Astrocyte (in vitro differentiated cells and primary cell): ENCODE results near the gene NDUFS2. TPM values are rescaled to one million over a fixed set of nuclear protein-coding genes. Genes with fewer than 3 reads are reported as not detected.
A peak's percentile ranks its signal among the peaks of the same experiment; 100 is the strongest.

ENCODE experiments used
- DNase-seq: peaks from one replicate; pipeline ENCODE4 v3.0.0-alpha.2; 2010; ENCODE audit warnings: low read depth
- FAIRE-seq: peaks from 2 replicates; lab custom pipeline; 2011; peaks lifted over from hg19 to GRCh38; lab: Jason Lieb, UNC
- H2AFZ ChIP-seq: 2 replicates; pipeline ENCODE4 v1.6.0; 2012; ENCODE audit warnings: low read depth, low read length, inconsistent platforms
- H3K27ac ChIP-seq: 2 replicates; pipeline ENCODE4 v1.5.1; 2011; ENCODE audit warnings: low read depth, low read length, inconsistent platforms
- H3K27me3 ChIP-seq: 2 replicates; pipeline ENCODE4 v1.6.0; 2011; ENCODE audit warnings: low read length, inconsistent platforms; ENCODE audit not compliant: insufficient read depth
- H3K36me3 ChIP-seq: 2 replicates; pipeline ENCODE4 v1.5.1; 2011; ENCODE audit warnings: low read length, inconsistent platforms; ENCODE audit not compliant: insufficient read depth
- H3K4me1 ChIP-seq: 2 replicates; pipeline ENCODE4 v1.5.1; 2011; ENCODE audit warnings: low read length, inconsistent platforms; ENCODE audit not compliant: insufficient read depth
- H3K4me2 ChIP-seq: 2 replicates; pipeline ENCODE4 v1.6.0; 2012; ENCODE audit warnings: low read length, inconsistent platforms
- H3K4me3 ChIP-seq: 2 replicates; pipeline ENCODE4 v1.5.1; 2011; ENCODE audit warnings: low read depth, mild to moderate bottlenecking, low read length, inconsistent platforms; ENCODE audit not compliant: insufficient read depth
- H3K79me2 ChIP-seq: 2 replicates; pipeline ENCODE4 v1.6.0; 2012; ENCODE audit warnings: mild to moderate bottlenecking, low read length, inconsistent platforms; ENCODE audit not compliant: insufficient read depth
- H3K9ac ChIP-seq: 2 replicates; pipeline ENCODE4 v1.6.0; 2012; ENCODE audit warnings: mild to moderate bottlenecking, low read length, inconsistent platforms
- H3K9me3 ChIP-seq: 2 replicates; pipeline ENCODE4 v1.5.1; 2012; ENCODE audit warnings: low read depth, mild to moderate bottlenecking, low read length, inconsistent platforms; ENCODE audit not compliant: insufficient read depth
- H4K20me1 ChIP-seq: 2 replicates; pipeline ENCODE4 v1.6.0; 2012; ENCODE audit warnings: low read length, inconsistent platforms; ENCODE audit not compliant: insufficient read depth
- H3K27ac Mint-ChIP-seq: one replicate; pipeline ENCODE4 v1.8.0; 2021; ENCODE audit warnings: mild to moderate bottlenecking, mixed read lengths; ENCODE audit not compliant: unreplicated experiment
- H3K27me3 Mint-ChIP-seq: one replicate; pipeline ENCODE4 v1.8.0; 2021; ENCODE audit warnings: low read depth, mixed read lengths; ENCODE audit not compliant: unreplicated experiment
- H3K36me3 Mint-ChIP-seq: one replicate; pipeline ENCODE4 v1.8.0; 2021; ENCODE audit warnings: low read depth, mixed read lengths; ENCODE audit not compliant: unreplicated experiment
- H3K4me1 Mint-ChIP-seq: one replicate; pipeline ENCODE4 v1.8.0; 2021; ENCODE audit warnings: low read depth, mixed read lengths; ENCODE audit not compliant: unreplicated experiment
- H3K4me3 Mint-ChIP-seq: one replicate; pipeline ENCODE4 v1.8.0; 2021; ENCODE audit warnings: mild to moderate bottlenecking, moderate library complexity, mixed read lengths; ENCODE audit not compliant: unreplicated experiment
- H3K9me3 Mint-ChIP-seq: one replicate; pipeline ENCODE4 v1.8.0; 2021; ENCODE audit warnings: mild to moderate bottlenecking, mixed read lengths; ENCODE audit not compliant: unreplicated experiment
- CTCF ChIP-seq: IDR thresholded peaks from 2 replicates; pipeline ENCODE4 v1.5.1; 2011; ENCODE audit warnings: low read depth, mild to moderate bottlenecking, inconsistent platforms, low read length, moderate library complexity; ENCODE audit not compliant: insufficient read depth
- EZH2 ChIP-seq: IDR thresholded peaks from 2 replicates; pipeline ENCODE4 v1.6.1; 2012; ENCODE audit warnings: mild to moderate bottlenecking, low read length, inconsistent platforms; ENCODE audit not compliant: insufficient read depth
- total RNA-seq: library from RNA; stranded (reverse); gene quantifications from 2 replicates; pipeline ENCODE4 v1.2.1, GENCODE V29; 2021

Gene NDUFS2
- total RNA-seq, 1 donor from 2014 or later, result 59.9 TPM

GRCh38 chr1:161238039-161238473 lies 35.9 kb downstream of the NDUFS2 start, which contains the start of gene NR1I3:
TSS of gene NR1I3 (minus strand) at chr1:161238203. CDS start at chr1:161236565, 1,638 bp downstream.
- H3K27me3 Mint-ChIP-seq, result peaks cover 2% of the 10 kb centered on the region
- Histone ChIP-seq H3K4me3 (no peak within 1 kb of the TSS), H3K27ac (no peak within 1 kb of the TSS), H3K9me3 (no peaks in the 10 kb centered on the region), H3K79me2 (no peaks in the 10 kb centered on the region), H2AFZ (no peak within 1 kb of the TSS), H4K20me1 (no peaks in the 10 kb centered on the region), H3K4me2 (no peak within 1 kb of the TSS), H3K4me1 (no peaks in the 10 kb centered on the region), H3K36me3 (no peaks in the 10 kb centered on the region), H3K27me3 (peaks cover 6% of the 10 kb centered on the region), H3K9ac (no peak within 1 kb of the TSS)
- no peaks in the 10 kb centered on the region for H3K36me3 Mint-ChIP-seq
- no peak for TF ChIP-seq EZH2
- no peak for TF ChIP-seq CTCF
- H3K4me3 Mint-ChIP-seq, result no peak within 1 kb of the TSS
- peaks cover 4% of the 10 kb centered on the region for H3K9me3 Mint-ChIP-seq
- FAIRE-seq, result peak; percentile 13
- no peak within 1 kb of the TSS for H3K27ac Mint-ChIP-seq
- peaks cover 17% of the 10 kb centered on the region for H3K4me1 Mint-ChIP-seq
- DNase-seq, result no peak

GRCh38 chr1:161241682-161242081 lies 39.5 kb downstream of the NDUFS2 start:
- H3K4me3 ChIP-seq, result no peak overlapping the region
- no peaks in the 10 kb centered on the region for H3K36me3 ChIP-seq
- H3K27ac ChIP-seq, result no peak overlapping the region
- no peak for TF ChIP-seq EZH2
- TF ChIP-seq CTCF, result no peak
- DNase-seq, result no peak
- H4K20me1 ChIP-seq, result no peaks in the 10 kb centered on the region
- no peak for FAIRE-seq
- H3K36me3 Mint-ChIP-seq, result no peaks in the 10 kb centered on the region
- H3K79me2 ChIP-seq, result no peaks in the 10 kb centered on the region
- H3K27ac Mint-ChIP-seq, result no peak overlapping the region
- no peaks in the 10 kb centered on the region for H3K4me1 ChIP-seq
- H3K4me3 Mint-ChIP-seq, result no peak overlapping the region
- no peaks in the 10 kb centered on the region for H3K27me3 Mint-ChIP-seq
- H3K27me3 ChIP-seq, result no peaks in the 10 kb centered on the region
- H2AFZ ChIP-seq, result no peak overlapping the region
- no peak overlapping the region for H3K4me2 ChIP-seq
- H3K9me3 Mint-ChIP-seq, result peaks cover 4% of the 10 kb centered on the region
- no peak overlapping the region for H3K9ac ChIP-seq
- H3K9me3 ChIP-seq, result no peaks in the 10 kb centered on the region
- peaks cover 16% of the 10 kb centered on the region for H3K4me1 Mint-ChIP-seq

- Mint-ChIP-seq H3K4me3 (no peak overlapping the region), H3K36me3 (no peaks in the 10 kb centered on the region), H3K27me3 (no peaks in the 10 kb centered on the region), H3K27ac (no peak overlapping the region), H3K9me3 (peaks cover 4% of the 10 kb centered on the region), H3K4me1 (peaks cover 16% of the 10 kb centered on the region)
- Histone ChIP-seq H2AFZ (no peak overlapping the region), H3K79me2 (no peaks in the 10 kb centered on the region), H3K4me2 (no peak overlapping the region), H3K9ac (no peak overlapping the region), H4K20me1 (no peaks in the 10 kb centered on the region), H3K27ac (no peak overlapping the region), H3K27me3 (no peaks in the 10 kb centered on the region), H3K4me3 (no peak overlapping the region), H3K4me1 (no peaks in the 10 kb centered on the region), H3K36me3 (no peaks in the 10 kb centered on the region), H3K9me3 (no peaks in the 10 kb centered on the region)
- no peak for TF ChIP-seq EZH2
- TF ChIP-seq CTCF, result no peak
- FAIRE-seq, result no peak
- no peak for DNase-seq
Measured at GRCh38 chr1:161242313-161242712, 40.1 kb downstream of the NDUFS2 start.
